Common myeloid progenitor, CD34-positive (primary cell): ENCODE measurements around the gene PDGFB.

ENCODE experiments used
- CTCF ChIA-PET: fragments of 350-600 bp; sonication (Branson Sonifier 250); formaldehyde crosslinking; loops from one replicate; lab custom pipeline; 2021; ENCODE audit warnings: antibody characterized with exemption; lab: Charles Lee
- POLR2A ChIA-PET: fragments of 350-600 bp; sonication (Branson Sonifier 250); formaldehyde crosslinking; loops from one replicate; lab custom pipeline; 2021; ENCODE audit warnings: antibody characterized with exemption; lab: Charles Lee
- DNase-seq, 3 donors: peaks; one replicate each; pipeline versions ENCODE4 v3.0.0 to v3.0.0-alpha.2; 2013
- H3K27ac ChIP-seq, 2 experiments: 1 replicate in 1 of 2; 2 replicates in 1 of 2; pipeline ENCODE4 v1.7.0; 2013; ENCODE audit warnings: inconsistent platforms in 2 of 2, low read length in 2 of 2, mild to moderate bottlenecking in 2 of 2, low read depth in 1 of 2, moderate library complexity in 1 of 2; ENCODE audit not compliant: severe bottlenecking in 2 of 2, insufficient read depth in 1 of 2, poor library complexity in 1 of 2
- H3K27me3 ChIP-seq, 5 experiments: replicated peaks in 2 of 5; 1 replicate in 3 of 5; 2 replicates in 2 of 5; pipeline versions ENCODE4 v1.6.1 to v1.7.0; 2013; ENCODE audit warnings: low read length in 4 of 5, mild to moderate bottlenecking in 2 of 5, moderate library complexity in 2 of 5, inconsistent platforms in 1 of 5; ENCODE audit not compliant: insufficient read depth in 5 of 5, control insufficient read depth in 4 of 5
- H3K36me3 ChIP-seq, 4 experiments: 1 replicate in 2 of 4; 2 replicates in 2 of 4; pipeline versions ENCODE4 v1.6.1 to v1.7.0; 2013; ENCODE audit warnings: low read length in 3 of 4, control low read depth in 1 of 4, mild to moderate bottlenecking in 1 of 4; ENCODE audit not compliant: control insufficient read depth in 4 of 4, insufficient read depth in 4 of 4
- H3K4me1 ChIP-seq, 4 experiments: 1 replicate in 3 of 4; 2 replicates in 1 of 4; pipeline versions ENCODE4 v1.6.1 to v1.7.1; 2013; ENCODE audit warnings: low read length in 3 of 4, mild to moderate bottlenecking in 3 of 4, control low read depth in 1 of 4, inconsistent platforms in 1 of 4, moderate library complexity in 1 of 4; ENCODE audit not compliant: control insufficient read depth in 4 of 4, insufficient read depth in 4 of 4; ENCODE audit errors: control extremely low read depth in 1 of 4
- H3K4me3 ChIP-seq, 7 experiments: 1 replicate in 4 of 7; 2 replicates in 3 of 7; pipeline versions ENCODE4 v1.5.1 to v1.7.0; 2013; ENCODE audit warnings: mild to moderate bottlenecking in 7 of 7, low read length in 6 of 7, moderate library complexity in 6 of 7, inconsistent platforms in 2 of 7, low read depth in 2 of 7, control low read depth in 1 of 7; ENCODE audit not compliant: insufficient read depth in 4 of 7, control insufficient read depth in 1 of 7; ENCODE audit errors: extremely low read depth in 1 of 7
- H3K9me3 ChIP-seq, 5 experiments: 1 replicate in 4 of 5; 2 replicates in 1 of 5; pipeline versions ENCODE4 v1.6.1 to v1.7.1; 2013; ENCODE audit warnings: low read length in 4 of 5, mild to moderate bottlenecking in 2 of 5, inconsistent platforms in 1 of 5, low read depth in 1 of 5, moderate library complexity in 1 of 5; ENCODE audit not compliant: control insufficient read depth in 4 of 5, insufficient read depth in 2 of 5; ENCODE audit errors: control extremely low read depth in 1 of 5
- WGBS: methylation state at CpG from one replicate; pipeline ENCODE4 v1.1.5; 2013; ENCODE audit not compliant: insufficient coverage; 5-methylcytosine and 5-hydroxymethylcytosine counted together

PDGFB gene

DNA sequence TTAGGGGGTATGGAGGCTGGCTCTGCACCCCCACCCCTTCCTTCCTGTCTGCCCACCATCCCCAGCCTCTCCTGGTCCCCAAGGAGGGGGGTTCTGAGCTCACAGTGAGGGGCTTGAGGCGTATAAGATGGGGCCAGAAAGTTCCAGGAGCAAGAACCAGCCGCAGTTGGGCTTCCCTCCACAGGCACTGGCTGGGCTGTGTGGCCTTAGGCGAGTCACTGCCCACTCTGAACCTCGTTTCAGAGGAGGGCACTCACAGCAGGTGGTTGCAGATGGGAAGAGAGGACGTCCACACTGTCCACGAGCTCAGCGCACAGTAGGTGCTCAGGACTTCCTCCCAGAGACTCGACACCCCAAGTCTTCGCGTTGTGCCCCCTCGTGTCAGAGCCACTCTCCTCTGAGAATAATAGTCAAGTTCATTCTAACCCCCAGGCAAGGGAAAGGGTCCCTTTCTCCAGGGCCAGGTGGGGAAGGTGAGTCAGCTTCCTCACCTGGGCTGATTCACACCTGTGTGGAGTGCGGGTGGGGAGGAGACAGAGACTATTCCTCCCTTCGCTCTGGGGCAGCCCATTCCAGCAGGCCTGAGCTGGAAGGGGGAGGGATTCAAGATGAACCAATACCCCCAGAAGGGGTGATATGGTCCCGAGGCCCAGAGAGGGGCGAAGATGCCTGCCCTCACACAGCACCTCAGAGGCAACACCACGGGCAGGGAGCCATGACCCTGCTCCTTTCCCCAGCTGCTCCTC is 45.4 kb upstream of the PDGFB start:
- 96% methylated on average over 14 of the region's 16 CpGs for WGBS
- H3K27me3 ChIP-seq = peaks cover 0 to 7% (median 2%) of the 10 kb centered on the region in 5 experiments
- CTCF ChIA-PET = interaction anchor here (1.8 to 2.1 kb wide), 3 partner anchors 11 to 21 kb away, joined by 4 to 9 read pairs (median 8); no protein-coding TSS in a partner anchor
- POLR2A ChIA-PET = no interaction called here
- no peak overlapping the region for H3K27ac ChIP-seq
- H3K36me3 ChIP-seq = no peaks in the 10 kb centered on the region
- peaks cover 0 to 2% (median 0%) of the 10 kb centered on the region in 5 experiments for H3K9me3 ChIP-seq
- H3K4me1 ChIP-seq = peaks cover 5 to 33% (median 32%) of the 10 kb centered on the region in 4 experiments
- no peak for DNase-seq
- no peak overlapping the region for H3K4me3 ChIP-seq

DNA sequence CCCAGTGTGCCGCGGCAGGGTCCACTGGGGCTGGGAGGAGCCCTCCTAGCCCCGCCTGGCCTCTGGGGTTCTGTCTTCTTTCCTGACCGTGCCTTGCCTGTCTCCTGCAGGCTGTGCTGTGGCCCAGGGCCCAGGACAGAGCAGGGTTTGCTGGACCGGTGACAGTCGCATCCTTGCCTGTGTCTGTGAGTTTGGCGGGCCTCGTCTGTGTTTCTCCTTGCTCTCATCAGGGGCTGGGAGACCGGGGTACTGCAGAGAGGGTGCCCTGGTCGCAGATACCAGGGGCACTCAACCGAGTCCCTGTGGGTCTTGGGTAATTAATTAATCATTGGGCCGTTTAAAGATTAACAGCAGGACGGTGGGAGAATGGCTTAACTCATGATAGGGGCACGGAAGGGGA is 44.8 kb upstream of the PDGFB start:
- ChIA-PET CTCF (interaction anchor here (1.8 to 2.1 kb wide), 3 partner anchors 11 to 22 kb away, joined by 4 to 9 read pairs (median 8); no protein-coding TSS in a partner anchor), POLR2A (no interaction called here)
- Histone ChIP-seq H3K4me1 (peaks cover 5 to 33% (median 32%) of the 10 kb centered on the region in 4 experiments), H3K27ac (no peak overlapping the region), H3K9me3 (peaks cover 0 to 7% (median 6%) of the 10 kb centered on the region in 5 experiments), H3K36me3 (no peaks in the 10 kb centered on the region), H3K4me3 (no peak overlapping the region), H3K27me3 (peaks cover 0 to 9% (median 2%) of the 10 kb centered on the region in 5 experiments)
- WGBS = 88% methylated on average over 13 of the region's 14 CpGs
- no peak for DNase-seq

DNA sequence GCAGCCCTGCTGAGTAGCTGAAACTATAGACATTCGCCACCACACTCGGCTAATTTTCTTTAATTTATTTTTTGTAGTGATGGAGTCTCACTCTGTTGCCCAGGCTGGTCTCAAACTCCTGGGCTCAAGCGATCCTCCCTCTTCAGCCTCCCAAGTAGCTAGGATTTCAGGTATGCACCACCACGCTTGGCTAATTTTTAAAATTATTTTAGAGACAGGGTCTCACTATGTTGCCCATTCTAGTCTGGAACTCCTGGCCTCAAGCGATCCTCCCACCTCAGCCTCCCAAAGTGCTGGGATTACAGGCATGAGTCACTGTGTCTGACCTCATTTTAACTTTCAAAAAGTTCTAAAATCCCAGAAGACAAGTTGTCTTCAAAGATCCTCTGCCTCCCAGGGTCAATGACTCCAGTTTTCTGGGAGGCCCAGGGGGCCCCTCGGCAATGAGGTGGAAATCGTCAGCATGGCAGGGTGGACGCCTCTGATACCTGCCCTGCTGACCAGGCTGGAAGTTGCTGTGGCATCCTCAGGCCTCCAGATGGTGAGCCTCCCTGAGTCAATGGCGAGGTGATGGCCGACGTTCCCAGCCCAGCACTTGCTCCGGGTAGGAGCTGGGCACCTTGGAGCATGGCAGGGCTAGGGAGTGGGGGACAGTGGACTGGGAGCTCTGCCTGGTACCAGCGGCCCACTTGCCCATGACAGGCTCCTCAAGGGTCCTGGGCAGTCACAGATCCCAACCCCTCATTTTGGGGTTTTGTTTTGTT is 43.5 kb upstream of the PDGFB start:
- 96% methylated on average over 9 of the region's 13 CpGs for WGBS
- Histone ChIP-seq H3K36me3 (no peaks in the 10 kb centered on the region), H3K9me3 (peaks cover 0 to 7% (median 7%) of the 10 kb centered on the region in 5 experiments), H3K27me3 (peaks cover 0 to 20% (median 9%) of the 10 kb centered on the region in 5 experiments), H3K4me3 (no peak overlapping the region), H3K4me1 (peaks cover 5 to 34% (median 32%) of the 10 kb centered on the region in 4 experiments), H3K27ac (no peak overlapping the region)
- CTCF ChIA-PET = interaction anchor here (0.7 to 2.0 kb wide), 4 partner anchors 12 to 153 kb away, joined by 3 to 8 read pairs (median 4); no protein-coding TSS in a partner anchor
- POLR2A ChIA-PET = interaction anchor here (1.2 kb wide), 1 partner anchor 31 kb away, joined by 5 read pairs; the partner anchor contains the start of gene RPL3
- DNase-seq = no peak

DNA sequence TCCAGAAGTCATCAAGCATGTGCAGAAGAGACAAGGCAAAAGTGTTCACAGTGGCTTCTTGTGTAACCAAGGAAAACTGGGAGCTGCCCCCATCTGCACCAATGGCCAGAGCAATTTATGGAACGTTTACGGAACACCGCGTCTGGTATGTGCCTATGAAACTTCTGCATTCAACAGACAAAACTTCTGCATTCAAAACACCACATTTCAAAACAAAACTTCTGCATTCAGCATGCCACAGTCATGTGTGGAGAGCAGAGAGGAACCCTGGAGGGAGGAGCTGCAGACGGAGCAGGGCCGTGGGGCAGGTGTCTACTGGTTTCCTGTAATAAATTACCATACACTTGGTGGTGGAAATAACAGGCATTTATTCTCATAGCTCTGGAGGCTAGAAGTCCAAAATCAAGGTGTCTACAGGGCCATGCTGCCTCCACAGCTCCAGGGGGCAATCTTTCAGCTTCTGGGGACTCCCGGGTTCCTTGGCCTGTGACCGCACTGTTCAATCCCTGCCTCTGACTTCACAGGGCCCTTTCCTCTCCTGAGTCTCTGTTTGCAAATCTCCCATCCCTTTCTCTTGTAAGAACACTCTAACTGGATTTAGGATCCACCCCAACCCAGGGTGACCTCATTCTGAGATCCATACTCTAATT is 42.4 kb upstream of the PDGFB start:
- 7% methylated on average over 3 of the region's 8 CpGs for WGBS
- Histone ChIP-seq H3K36me3 (no peaks in the 10 kb centered on the region), H3K4me1 (peaks cover 5 to 38% (median 31%) of the 10 kb centered on the region in 4 experiments), H3K9me3 (peaks cover 0 to 7% (median 7%) of the 10 kb centered on the region in 5 experiments), H3K27me3 (peaks cover 0 to 25% (median 9%) of the 10 kb centered on the region in 5 experiments), H3K27ac (no peak overlapping the region), H3K4me3 (peak overlapping the region in 2 of 7 experiments; percentile 24 to 55)
- DNase-seq = peak; percentile 70 to 93 (median 88)
- POLR2A ChIA-PET = interaction anchor here (1.2 kb wide), 1 partner anchor 32 kb away, joined by 5 read pairs; the partner anchor contains the start of gene RPL3
- CTCF ChIA-PET = interaction anchor here (0.8 to 2.3 kb wide), 7 partner anchors 12 to 117 kb away, joined by 3 to 8 read pairs (median 5); no protein-coding TSS in a partner anchor

DNA sequence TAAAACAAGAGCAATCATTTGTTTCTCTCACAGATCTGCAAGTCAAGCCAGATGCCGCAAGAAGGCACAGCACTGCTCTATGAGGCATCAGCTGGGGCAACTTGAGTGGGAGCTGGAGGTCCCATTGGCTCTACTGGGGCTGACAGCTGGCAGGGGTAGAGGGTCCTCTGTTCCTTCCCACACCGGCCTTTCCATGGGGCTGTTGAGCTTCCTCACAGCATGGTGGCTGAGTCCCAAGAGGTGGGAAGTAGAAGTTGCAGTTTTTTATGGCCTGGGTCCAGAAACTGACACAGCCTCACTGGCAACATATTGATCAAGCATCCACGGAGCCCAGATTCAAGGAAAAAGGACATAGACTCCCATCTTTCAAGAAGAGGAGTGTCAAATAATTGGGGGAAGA is 40.2 kb upstream of the PDGFB start:
- ChIA-PET POLR2A (no interaction called here), CTCF (no interaction called here)
- Histone ChIP-seq H3K36me3 (no peaks in the 10 kb centered on the region), H3K27ac (no peak overlapping the region), H3K4me3 (no peak overlapping the region), H3K27me3 (peaks cover 0 to 32% (median 19%) of the 10 kb centered on the region in 5 experiments), H3K9me3 (peaks cover 0 to 7% (median 7%) of the 10 kb centered on the region in 5 experiments), H3K4me1 (peaks cover 5 to 45% (median 37%) of the 10 kb centered on the region in 4 experiments)
- 91% methylated on average over 3 of the region's 3 CpGs for WGBS
- DNase-seq = no peak

DNA sequence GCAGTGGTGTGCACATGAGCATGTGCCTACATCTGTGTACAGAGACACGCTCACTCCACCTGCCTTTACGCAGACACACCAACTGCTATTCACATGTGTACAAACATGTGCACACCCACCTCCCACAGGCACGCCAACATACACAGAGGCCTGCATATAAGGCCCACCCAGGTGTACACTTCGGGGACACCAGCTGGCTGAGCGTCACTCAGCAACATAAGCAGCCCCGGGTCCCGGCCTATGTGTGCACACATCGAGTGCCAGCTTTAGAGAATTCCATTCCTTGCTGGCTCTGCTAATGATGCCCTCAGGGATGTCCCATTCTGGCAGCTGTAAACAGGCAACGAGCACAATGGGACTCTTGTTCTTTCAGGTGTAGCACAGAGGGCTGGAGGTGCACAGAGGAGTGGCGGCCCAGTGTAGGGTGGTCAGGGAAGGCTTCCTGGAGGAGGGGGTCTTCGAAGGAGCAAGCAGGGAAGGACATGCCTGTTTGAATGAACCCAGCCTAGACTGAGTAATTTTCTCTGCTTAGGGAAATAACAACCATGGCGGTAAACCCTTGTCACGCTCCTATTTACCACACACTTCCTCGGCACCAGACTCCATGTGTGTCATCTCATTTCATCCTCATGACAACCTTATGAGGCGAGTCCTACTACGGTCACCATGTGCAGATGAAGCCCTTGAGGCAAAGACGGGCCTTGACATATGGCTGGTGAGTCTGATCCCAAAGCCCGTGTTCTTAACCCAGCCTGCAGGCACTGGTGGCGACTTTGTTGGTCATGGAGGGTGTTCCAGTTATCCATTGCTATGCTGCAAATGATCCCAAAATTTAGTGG is 39.6 kb upstream of the PDGFB start:
- no peak overlapping the region for H3K27ac ChIP-seq
- CTCF ChIA-PET = interaction anchor here (0.8 to 1.6 kb wide), 2 partner anchors 15 to 114 kb away, joined by 3 to 4 read pairs; no protein-coding TSS in a partner anchor
- 98% methylated on average over 16 of the region's 19 CpGs for WGBS
- H3K36me3 ChIP-seq = no peaks in the 10 kb centered on the region
- peaks cover 0 to 7% (median 7%) of the 10 kb centered on the region in 5 experiments for H3K9me3 ChIP-seq
- H3K27me3 ChIP-seq = peaks cover 0 to 39% (median 21%) of the 10 kb centered on the region in 5 experiments
- POLR2A ChIA-PET = no interaction called here
- H3K4me1 ChIP-seq = peaks cover 5 to 45% (median 37%) of the 10 kb centered on the region in 4 experiments
- DNase-seq = no peak
- no peak overlapping the region for H3K4me3 ChIP-seq
